Measurements from ENCODE around the gene UBAC2. TPM values are rescaled to one million over a fixed set of nuclear protein-coding genes. Genes with fewer than 3 reads are reported as not detected.

UBAC2 gene
- total RNA-seq, 1 experiment from 2014 or later, result 80.3 TPM

DNA sequence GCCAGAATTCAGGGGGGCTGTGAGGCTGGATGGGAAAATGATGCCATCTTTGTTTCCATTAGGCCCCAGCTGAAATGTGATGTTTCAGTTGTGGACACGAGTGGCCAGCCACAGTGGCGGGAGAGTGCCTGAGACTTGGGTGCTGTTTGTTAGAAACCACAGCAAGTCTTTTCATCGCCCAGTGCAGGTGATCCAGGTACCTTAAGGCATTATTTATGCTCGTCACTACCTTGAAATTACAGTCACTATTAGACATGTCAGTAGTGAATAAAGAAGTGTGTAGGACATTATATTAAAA, 218.1 kb downstream of the UBAC2 start:
- no peaks in the 10 kb centered on the region for H3K36me3 ChIP-seq (ENCODE audit: low read depth)
- H3K79me2 ChIP-seq (ENCODE audit: low read depth), result no peaks in the 10 kb centered on the region
- intact Hi-C loops (cut with micrococcal nuclease; ENCODE audit: unreplicated experiment), result no loop called here
- no peak for TF ChIP-seq EZH2 (IDR thresholded peaks at IDR 0.05; ENCODE audit: low read depth)
- TF ChIP-seq, protein P1, sequence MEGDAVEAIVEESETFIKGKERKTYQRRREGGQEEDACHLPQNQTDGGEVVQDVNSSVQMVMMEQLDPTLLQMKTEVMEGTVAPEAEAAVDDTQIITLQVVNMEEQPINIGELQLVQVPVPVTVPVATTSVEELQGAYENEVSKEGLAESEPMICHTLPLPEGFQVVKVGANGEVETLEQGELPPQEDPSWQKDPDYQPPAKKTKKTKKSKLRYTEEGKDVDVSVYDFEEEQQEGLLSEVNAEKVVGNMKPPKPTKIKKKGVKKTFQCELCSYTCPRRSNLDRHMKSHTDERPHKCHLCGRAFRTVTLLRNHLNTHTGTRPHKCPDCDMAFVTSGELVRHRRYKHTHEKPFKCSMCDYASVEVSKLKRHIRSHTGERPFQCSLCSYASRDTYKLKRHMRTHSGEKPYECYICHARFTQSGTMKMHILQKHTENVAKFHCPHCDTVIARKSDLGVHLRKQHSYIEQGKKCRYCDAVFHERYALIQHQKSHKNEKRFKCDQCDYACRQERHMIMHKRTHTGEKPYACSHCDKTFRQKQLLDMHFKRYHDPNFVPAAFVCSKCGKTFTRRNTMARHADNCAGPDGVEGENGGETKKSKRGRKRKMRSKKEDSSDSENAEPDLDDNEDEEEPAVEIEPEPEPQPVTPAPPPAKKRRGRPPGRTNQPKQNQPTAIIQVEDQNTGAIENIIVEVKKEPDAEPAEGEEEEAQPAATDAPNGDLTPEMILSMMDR (conservative IDR thresholded peaks at IDR 0.05), result no peak
- ChIA-PET CTCF (no interaction called here), POLR2A (ENCODE audit: unreplicated experiment) (no interaction called here)
- peaks cover 68% of the 10 kb centered on the region for H3K27me3 ChIP-seq (ENCODE audit: insufficient read depth, low read depth)
- no TSS peak for BruUV-seq (replicated peaks)
- H3K9me2 ChIP-seq (ENCODE audit: insufficient read depth), result no peaks in the 10 kb centered on the region
- H4K20me1 ChIP-seq (ENCODE audit: insufficient read depth), result no peaks in the 10 kb centered on the region
- no peaks in the 10 kb centered on the region for H3K9me3 ChIP-seq (ENCODE audit: insufficient read depth, low read depth)
- no peak overlapping the region for H3K4me3 ChIP-seq
- no peak overlapping the region for H2AFZ ChIP-seq
- no peaks in the 10 kb centered on the region for H3K4me1 ChIP-seq (replicated peaks; ENCODE audit: insufficient read depth)
- no peak overlapping the region for H3K4me2 ChIP-seq
- no peak for DNase-seq
- H3K27ac ChIP-seq, result no peak overlapping the region
- H3F3A ChIP-seq (ENCODE audit: insufficient read depth, low read depth), result no peaks in the 10 kb centered on the region

GRCh38 chr13:99419591-99420243, 219.1 kb downstream of the UBAC2 start:
- no TSS peak for BruUV-seq (replicated peaks)
- TF ChIP-seq, protein P1 (conservative IDR thresholded peaks at IDR 0.05), result no peak
- TF ChIP-seq EZH2 (IDR thresholded peaks at IDR 0.05; ENCODE audit: low read depth), result no peak
- ChIA-PET POLR2A (ENCODE audit: unreplicated experiment) (no interaction called here), CTCF (no interaction called here)
- Histone ChIP-seq H3K79me2 (ENCODE audit: low read depth) (no peaks in the 10 kb centered on the region), H3K36me3 (ENCODE audit: low read depth) (no peaks in the 10 kb centered on the region), H3K9me3 (ENCODE audit: insufficient read depth, low read depth) (no peaks in the 10 kb centered on the region), H4K20me1 (ENCODE audit: insufficient read depth) (no peaks in the 10 kb centered on the region), H3K4me3 (no peak overlapping the region), H3F3A (ENCODE audit: insufficient read depth, low read depth) (no peaks in the 10 kb centered on the region), H3K4me1 (replicated peaks; ENCODE audit: insufficient read depth) (no peaks in the 10 kb centered on the region), H2AFZ (no peak overlapping the region), H3K9me2 (ENCODE audit: insufficient read depth) (no peaks in the 10 kb centered on the region), H3K4me2 (no peak overlapping the region), H3K27ac (no peak overlapping the region), H3K27me3 (ENCODE audit: insufficient read depth, low read depth) (peaks cover 68% of the 10 kb centered on the region)
- intact Hi-C loops (cut with micrococcal nuclease; ENCODE audit: unreplicated experiment), result no loop called here
- DNase-seq, result no peak

- no peak for TF ChIP-seq EZH2 (IDR thresholded peaks at IDR 0.05; ENCODE audit: low read depth)
- TF ChIP-seq, protein P1 (conservative IDR thresholded peaks at IDR 0.05), result no peak
- intact Hi-C loops (cut with micrococcal nuclease; ENCODE audit: unreplicated experiment), result no loop called here
- ChIA-PET POLR2A (ENCODE audit: unreplicated experiment) (no interaction called here), CTCF (no interaction called here)
- Histone ChIP-seq H3K27me3 (ENCODE audit: insufficient read depth, low read depth) (peaks cover 68% of the 10 kb centered on the region), H3K9me2 (ENCODE audit: insufficient read depth) (no peaks in the 10 kb centered on the region), H3K79me2 (ENCODE audit: low read depth) (no peaks in the 10 kb centered on the region), H3K4me1 (replicated peaks; ENCODE audit: insufficient read depth) (no peaks in the 10 kb centered on the region), H4K20me1 (ENCODE audit: insufficient read depth) (no peaks in the 10 kb centered on the region), H3F3A (ENCODE audit: insufficient read depth, low read depth) (no peaks in the 10 kb centered on the region), H3K36me3 (ENCODE audit: low read depth) (no peaks in the 10 kb centered on the region), H3K4me2 (no peak overlapping the region), H3K9me3 (ENCODE audit: insufficient read depth, low read depth) (no peaks in the 10 kb centered on the region), H3K27ac (no peak overlapping the region), H2AFZ (no peak overlapping the region), H3K4me3 (no peak overlapping the region)
- no peak for DNase-seq
- BruUV-seq (replicated peaks), result no TSS peak
Observed at GRCh38 chr13:99421271-99421670, 220.6 kb downstream of the UBAC2 start.

Measured in PC-9 (cell line).